RKO (cell line): ENCODE data around the gene SMC6.

ENCODE experiments used
- DNase-seq: peaks from one replicate; pipeline ENCODE4 v3.0.0-alpha.2; 2016; ENCODE audit warnings: low spot score

Gene SMC6

DNA sequence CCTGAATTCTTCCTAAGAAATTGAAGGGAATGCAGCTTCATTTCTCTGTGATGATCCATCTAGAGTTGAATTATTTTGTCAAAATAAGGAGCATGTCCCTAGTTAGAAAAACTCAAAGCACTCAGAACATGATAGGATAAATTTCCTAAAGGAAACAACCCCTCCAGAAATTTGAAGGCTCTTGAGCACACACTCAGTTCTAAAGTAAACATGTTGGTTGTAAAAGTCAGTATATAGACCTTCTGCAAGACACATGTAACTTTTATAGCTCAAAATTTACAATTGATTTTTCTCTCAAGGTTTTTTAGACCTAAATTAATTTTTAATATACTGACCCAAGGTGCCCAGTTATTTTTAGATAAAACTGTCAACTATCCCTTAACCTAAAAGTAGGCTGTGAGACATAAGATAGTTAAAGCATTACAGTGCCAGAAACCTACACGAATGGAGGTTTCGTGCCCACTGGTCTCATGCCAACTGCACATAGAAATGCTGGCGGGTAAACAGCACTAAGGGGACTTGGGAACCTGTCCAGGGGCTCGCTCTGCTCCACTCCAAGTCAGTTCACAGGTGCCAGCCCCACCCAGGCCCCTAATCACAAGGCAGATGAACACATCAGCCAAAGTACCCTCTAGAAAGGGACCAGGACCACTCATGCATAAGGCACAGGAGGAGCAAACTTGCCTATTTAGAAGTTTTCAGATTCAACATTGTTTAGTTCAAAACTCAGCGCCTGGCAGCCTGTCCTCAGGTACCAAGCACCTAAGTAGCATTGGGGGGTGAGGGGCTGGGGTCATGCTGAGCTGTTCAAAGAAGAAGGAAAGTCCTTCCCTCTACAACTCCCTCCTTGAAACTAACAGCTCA, 106.5 kb downstream of the SMC6 start:
- DNase-seq, result no peak

DNA sequence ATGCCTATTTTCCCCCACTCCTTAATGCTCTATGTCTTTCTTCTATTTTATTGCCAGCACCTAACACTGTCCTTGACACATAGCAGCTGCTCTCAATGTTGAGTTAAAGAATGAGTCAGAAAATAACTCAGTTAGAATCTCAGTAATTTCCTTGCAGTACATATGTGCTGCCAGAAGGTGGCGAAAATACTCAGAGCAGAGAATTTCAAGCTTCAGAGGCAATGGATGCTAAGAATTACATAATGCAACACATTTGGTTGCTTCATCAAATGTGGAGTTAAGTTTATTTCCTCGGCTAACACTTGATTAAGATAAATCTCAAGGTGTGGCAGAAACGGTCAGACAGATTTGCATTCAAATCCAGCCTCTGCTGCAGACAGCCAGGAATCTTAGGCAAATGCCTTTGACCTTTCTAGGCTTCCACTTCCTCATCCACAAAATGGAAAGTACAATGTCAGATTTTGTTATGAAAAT, 107.5 kb downstream of the SMC6 start:
- peak; percentile 88 for DNase-seq

DNA sequence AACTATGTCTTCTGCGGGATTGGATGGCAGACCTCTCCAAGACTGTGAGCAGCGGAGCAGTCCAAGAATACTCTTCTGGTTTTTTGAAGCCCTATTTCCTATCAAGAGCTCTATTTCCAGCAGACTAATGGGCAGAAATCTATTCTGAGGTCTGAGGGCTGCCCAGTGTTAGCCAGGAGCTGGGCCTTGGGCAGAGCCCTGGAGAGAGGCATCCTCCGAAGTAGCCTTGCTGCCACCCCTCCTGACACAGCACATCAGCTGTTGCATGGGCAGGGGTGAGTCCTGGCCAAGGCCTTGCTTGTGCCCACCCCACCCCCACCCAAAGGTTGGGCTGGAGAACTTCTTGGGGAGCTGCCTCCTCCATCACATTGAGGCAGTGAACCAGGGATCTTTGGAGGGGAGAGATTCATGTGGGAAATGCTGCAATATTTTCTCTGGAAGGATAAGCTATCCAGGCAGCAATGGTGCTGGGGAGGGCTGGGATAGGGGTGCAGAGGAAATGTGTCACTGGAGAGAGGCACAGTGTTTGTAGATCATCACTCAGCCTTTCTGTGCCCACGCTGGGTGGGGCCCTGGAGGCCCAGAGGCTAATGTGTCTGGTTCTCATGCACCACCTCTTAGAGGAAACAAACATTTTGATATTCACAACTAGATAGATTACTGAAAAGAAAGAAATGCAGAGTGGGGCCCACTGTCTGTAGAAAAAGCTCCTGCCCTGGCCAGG, 108.5 kb downstream of the SMC6 start:
- peak; percentile 11 for DNase-seq

DNA sequence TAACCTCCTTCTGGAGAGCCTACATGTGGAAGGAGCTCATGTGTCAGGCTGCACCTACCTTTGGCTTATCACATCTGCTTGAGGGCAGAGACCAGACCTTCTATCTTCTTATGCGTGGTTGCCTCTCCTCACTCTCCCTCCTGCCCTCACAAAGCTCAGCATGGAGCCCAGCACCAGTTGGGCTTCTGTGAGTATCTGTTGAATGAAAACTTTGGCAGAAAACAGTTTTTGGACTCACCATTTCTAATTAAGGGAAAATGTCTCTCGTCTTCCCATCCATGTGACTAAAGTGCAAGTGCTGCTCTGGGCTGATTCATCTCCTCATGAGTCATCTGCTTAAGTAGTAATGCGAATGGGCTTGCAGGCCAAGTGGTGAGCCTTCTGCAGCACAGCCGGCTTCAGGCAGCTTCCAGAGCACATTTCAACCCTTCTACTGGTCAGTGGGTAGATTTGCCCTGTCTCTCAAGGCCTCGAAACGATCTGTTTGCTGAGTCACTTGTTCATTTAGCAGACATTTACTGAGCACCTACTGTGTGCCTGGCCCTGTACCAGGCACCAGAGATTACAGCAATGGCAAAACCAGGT, 110.5 kb downstream of the SMC6 start:
- peak; percentile 98 for DNase-seq

DNA sequence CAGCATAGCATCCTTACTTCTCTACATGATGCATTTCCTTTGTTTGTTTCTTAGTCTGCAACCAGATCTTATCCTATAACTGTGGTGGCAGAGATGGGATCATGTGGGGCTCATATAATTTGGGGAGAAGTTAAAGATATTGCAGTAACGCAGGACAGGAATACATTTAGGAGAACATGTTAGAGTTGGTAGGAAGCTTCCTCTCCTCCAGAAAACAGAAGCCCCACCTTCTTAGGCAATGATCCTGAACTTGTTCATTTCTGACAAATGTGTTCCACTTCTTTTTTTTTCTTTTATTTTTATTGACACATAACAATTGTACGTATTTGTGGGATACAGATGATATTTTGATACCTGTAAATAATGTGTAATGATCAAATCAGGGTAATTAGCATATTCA, 113.2 kb downstream of the SMC6 start:
- no peak for DNase-seq

DNA sequence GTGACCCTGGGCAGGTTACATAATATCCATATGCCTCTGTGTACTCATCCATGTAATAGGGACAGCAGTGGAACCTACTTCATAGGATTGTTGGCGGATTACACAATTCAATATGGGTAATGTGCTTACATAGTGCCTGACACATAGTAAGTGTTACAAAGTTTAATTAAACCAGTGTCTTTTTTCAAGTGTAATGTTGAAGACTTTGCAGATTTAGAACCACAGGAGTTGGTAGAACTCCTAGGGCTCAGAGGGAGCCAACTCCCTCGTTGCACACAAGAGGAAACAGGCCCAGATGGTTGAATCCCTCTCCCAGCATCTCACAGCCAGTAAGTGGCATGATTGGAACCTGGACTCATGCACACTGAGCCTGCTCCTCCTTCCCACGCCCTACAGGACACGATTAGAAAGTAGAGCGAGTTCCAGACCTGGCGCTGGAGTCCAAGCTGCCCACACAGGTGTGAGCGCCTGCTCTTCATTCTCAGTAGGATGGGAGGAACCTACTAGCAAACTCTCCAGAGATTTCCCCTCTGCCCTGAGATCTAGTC, 115.3 kb downstream of the SMC6 start:
- DNase-seq, result no peak

DNA sequence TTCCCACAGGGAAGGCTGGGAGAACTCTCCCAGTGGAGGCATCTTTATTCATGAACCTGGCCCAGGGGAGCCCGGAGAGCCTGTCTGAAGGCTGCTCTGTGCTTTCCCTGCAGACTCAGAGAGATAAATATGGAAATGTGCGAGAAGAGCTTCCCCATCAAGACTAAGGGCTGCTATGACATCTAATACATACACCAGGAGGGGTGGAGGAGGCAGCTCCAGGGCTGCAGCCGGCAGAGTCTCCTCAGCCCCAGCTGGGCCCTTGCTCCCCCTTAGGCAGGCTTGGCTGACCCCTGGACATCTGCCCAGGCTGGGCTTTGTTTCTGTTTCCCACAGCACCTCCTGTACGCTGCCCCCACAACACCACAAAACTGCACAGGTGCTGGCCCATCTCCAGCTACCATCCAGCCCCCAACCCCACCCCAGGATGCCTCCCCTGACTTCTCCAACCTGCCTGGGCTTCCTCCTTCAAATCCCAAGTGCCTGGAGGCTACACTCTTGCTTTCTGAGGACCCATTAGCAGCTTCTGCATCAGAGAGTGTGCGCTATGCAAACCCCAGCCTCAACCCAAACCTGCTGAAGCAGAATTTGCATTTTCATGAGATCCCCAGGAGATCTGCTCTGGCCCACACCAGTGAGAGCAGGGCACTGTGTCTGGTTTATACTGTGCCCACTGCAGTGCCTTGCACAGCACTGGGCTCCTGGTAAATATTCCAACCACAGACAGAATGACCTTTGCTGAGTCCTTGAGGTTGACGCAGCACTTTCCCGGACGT, 116.3 kb downstream of the SMC6 start:
- no peak for DNase-seq

DNA sequence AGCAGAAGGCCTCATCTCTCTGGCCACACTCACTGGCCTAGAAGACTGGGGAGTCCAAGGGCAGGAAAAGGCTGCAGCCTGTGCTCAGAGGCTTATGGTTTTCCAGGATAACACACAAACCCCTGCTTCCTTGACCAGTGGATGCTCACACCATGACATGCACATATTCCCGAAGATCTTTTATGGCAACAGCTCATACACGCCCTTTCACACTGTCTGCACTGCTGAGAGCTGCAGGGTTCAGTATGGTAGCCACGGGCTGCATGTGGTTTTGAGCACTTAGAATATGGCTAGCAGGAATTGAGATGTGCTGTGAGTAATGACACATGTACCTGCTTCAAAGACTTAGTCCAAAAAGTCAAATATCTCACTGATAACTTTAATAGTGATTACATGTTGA, 117.4 kb downstream of the SMC6 start:
- no peak for DNase-seq

DNA sequence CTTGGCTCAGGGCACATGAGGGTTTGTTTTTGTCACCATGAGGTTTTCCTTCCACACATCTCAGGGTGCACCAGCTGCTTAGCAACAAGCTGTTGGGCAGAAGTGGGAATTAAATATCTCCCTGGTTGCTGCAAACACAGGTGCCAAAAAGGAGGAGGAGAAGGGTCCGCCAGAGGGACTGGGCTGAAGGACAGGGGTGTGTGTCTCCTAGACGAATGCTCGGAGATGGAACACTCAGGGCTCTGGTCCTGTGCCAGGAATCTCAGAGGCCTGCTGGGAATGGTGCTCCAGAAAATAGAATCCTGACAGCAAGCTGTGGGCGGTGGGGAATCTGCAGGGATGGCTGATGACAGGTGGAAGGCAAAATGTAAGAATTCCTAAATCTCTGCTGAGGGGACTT, 118.6 kb downstream of the SMC6 start:
- no peak for DNase-seq

DNA sequence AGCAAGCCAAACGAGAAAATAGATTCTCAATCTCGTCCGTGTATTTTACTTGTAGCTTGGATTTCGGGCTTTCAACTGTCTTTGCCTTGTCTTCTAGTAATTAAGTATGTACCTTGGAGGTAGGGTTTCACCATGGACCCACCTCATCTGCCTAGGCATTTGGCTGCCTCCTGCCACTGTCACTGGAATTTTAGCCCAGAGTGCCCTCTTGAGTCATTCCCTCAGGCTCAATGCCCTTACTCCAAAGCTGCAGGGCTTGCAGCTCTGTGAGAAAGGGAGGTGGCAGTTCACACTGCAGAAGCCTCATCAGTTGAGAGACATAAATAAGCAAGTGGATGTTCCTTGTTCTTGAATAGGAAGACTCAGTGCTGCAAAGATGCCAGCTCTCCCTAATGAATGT, 123.5 kb downstream of the SMC6 start:
- no peak for DNase-seq

DNA sequence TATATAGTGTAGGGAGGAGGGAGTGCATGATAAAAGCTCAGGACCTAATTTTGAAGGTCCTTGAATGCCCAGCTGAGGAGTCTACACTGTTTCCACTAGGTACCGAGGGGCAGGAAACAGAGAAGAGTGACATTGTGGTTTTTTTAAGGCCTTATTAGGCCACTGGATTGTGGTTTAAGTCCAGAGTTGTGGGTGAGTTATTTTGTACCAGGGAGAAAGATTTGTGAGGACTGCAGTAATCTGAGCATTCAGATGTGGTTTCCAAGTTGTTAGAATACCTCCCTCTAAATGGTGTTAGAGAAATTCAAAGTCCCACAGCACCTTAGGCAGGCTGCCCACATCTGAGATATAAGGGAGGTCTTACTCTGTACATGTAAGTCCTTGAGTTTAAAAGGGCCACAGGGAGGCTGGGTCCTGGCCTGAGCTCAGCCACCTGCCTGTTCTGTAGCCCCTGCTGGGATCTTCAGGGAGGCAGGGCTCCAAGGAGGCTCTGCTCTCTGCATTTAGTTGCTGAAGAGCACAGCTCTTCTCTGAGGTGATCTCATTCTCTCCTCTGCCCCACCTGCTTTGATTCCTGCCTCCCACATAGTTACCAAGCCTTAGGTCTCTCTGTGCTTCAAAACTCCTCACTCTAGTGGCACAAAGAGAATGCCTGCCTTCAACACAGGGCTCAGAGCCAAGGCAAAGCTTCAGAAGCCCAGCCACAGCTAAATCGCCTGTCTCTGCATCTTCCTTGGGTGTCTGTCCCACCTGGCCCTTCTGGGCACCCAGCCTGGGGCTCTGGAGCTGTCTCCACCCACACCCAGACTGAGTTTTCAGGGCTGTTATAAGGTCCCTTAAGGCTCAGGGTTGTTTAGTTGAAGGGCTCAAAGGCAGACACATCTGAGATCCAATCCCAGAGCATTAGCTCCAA, 125.0 kb downstream of the SMC6 start:
- DNase-seq, result no peak

DNA sequence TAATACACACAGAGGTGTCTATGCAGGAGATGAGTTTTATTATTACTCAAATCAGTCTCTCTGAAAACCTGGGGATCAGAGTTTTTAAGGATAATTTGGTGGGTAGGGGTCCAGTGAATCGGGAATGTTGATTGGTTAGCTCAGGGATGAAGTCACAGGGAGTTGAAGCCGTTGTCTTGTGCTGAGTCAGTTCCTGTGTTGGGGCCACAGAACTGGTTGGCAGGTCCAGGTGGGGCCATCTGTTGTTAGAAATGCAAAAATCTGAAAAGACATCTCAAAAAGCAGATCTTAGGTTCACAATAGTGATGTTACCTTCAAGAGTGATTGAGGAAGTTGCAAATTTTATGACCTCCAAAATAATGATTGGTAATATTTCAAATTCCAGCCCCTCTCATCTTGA, 126.2 kb downstream of the SMC6 start:
- DNase-seq, result no peak

DNA sequence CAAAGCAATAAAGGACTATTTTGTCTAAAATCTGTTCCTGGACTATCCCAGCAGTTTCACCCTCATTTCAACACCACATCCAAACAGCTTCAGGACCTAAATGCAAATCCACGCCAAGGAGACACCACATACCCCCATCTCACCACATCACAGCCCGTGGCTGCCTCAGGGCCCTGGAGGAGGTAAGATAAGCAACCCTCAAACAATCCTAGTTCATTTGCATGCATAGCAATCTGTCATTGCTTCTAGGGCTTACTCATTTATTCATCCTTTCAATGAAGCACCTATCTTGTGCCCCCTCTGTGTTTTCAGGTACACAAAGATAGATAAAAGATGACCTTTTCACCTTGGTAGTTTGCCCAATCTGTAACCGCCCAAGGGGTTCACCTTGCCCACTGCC, 126.6 kb downstream of the SMC6 start:
- DNase-seq, result no peak

DNA sequence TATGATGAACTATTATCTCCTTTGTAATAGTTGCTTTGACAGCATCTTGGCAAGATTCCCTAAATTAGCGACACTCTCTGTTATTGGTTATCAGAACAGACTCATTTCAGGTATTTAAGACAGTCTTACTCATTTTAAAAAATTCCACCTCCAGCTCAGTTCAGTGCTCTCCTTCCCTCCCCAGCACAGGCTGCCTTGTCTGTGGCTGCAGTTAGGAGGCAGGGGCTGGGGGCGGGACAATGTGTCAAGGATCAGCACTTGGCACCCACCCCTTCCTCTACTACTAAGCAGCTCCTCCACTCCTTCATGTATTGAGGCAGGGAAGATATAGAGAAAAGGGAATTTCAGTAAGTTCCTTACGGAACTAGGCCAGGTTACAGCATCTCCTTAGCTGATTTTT, 128.2 kb downstream of the SMC6 start:
- DNase-seq, result no peak

DNA sequence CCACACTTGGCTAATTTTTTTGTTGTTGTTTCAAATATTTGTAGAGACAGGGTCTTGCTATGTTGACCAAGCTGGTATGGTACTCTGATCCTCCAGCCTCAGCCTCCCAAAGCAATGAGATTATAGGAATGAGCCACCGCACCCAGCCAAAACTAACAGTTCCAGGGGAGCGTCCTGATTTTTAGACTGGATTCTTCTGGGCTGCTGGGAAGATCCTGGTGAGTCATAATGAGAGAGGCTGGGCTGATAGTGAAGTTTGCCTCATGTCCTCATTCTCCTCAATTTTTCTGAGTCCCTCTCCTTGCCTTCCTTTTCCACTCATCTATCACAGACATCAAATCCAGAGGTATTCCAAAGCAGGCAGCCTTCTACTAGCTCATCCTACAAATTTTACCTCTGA, 131.8 kb downstream of the SMC6 start:
- no peak for DNase-seq

DNA sequence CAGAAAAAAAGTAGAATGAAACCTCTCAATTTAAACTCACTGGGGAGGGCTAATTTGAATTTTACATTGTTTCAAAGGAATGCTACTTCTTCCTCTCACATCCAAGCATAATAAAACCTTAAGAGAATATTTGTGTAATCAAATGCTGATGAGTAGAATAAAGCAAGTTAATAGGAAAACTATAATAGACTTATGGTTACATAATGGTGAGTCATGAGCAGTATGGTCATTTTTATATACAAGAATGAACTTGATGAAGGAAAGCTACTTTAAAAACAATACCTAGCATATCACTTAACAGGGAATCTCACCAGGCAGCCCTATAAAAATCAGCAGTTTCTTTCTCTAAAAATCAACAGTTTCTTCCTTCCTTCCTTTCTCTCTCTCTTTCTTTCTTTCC, 132.8 kb downstream of the SMC6 start:
- no peak for DNase-seq

DNA sequence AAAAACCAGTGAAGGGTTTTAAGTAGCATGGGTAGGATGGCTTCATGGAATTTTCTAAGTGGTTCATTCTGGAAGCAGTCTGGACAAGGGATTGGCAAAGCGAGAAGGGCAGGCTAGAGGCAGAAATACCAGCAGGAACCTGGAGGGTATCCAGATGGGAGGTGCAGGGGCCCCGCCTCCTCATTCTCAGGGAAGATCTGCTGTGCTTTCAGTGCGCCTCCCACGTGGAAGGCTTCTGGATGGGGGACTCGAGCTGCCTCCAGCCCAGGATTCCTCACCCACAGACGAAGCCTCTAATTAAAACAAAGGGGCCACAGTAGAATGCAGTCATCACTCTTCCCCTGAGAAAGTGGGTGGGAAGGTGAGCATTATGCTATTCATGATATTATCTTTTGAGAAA, 133.3 kb downstream of the SMC6 start:
- no peak for DNase-seq

DNA sequence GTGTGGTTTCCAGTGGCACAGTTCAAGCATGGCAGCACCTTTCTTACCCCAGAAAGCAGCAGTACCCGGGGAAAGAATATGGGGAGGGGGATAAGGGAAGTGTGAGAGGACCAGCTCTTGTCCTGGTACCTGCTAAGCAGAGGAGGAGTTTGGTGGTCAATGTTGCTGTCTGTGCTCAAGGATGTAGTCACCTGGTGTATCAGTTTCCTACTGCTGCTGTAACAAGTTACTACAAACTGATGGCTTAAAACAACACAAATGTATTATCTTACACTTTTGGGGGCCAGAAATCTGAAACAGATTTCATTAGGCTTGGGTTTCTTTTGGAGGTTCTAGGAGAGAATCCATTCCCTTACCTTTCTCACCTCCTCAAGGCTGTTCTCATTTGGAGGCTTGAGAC, 135.7 kb downstream of the SMC6 start:
- DNase-seq, result no peak

DNA sequence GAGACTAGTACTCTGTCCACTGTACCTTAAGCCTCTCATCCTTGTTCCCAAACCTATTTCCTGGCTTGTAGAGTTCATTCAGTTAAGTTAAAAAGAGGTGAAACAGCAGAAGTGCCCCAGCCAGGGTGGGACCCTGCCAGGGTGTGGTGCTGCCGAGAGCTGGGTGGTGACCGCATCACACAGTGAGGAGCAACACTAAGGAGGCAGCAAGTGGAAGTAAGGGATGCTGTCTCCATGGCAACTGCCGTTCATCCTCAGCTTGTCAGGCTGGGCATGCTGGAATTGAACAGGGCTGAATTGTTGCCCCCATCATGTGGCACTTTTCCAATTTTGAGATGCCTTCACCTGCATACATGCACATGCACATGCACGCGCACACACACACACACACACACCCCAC, 136.1 kb downstream of the SMC6 start:
- no peak for DNase-seq

DNA sequence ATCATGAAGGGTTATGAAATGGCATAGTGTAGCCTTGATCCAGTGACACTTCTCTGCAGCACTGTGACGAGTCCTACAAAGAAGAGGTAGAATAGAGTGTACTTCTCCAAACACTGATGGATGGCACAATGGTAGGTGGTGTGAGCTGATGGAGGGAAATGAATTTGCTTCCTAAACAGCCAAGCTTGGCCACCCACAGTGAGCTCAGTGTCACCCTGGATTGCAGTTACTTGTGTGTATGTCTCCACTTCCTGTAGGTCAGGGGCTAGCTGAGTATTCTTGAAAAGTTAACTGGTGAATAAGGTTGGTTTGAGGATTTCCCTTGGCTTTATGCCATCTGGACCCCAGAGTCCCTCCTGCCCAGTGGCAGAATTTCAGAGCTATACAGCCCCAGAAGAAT, 137.2 kb downstream of the SMC6 start:
- DNase-seq, result no peak
